ENCODE data around the gene DAZAP2.
"Not testable (repeated sequence)": the region's sequence is repeated elsewhere in the genome, so short reads cannot be mapped to it uniquely, and the experiment has no call there.

DAZAP2 gene

DNA sequence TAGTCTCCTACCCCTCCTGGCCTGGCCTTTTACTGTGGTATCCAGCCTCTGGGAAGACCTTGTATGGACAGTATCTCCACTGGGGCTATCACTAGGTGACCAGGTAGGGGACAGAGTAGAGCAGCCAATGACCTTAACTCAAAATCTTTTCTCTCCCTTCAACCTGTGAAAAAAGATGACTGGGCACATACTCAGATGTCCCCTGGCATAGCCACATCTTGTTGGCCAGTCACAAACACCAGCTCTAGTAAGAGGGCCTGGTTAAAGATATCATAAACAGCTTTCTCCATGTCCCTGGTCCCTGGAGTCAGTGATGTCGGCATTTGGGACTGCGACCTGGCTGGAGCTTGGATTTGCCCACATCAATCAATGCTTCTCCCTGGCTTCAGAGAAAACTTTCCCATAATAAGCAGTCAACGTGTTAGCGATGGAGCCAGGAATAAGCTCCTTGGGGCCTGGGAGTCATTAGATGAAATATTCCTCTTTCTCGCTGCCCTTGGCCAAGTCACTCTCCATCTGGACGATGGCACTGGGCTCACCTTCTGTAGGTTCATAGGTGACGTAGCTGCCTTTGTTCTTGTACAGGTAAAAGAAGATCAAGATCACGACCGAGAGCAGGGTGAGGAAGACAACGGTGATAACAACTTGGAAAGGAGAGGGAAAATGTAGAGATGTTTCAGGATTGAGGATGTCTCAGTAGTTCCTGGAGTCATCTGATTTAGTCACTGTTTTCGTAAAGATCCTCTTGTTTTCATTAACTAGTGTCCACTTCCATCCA is 7.0 kb downstream of the DAZAP2 start:
- DNase-seq (ENCODE audit: extremely low read depth in 1 of 2, low read depth in 1 of 2), result no peak

DNA sequence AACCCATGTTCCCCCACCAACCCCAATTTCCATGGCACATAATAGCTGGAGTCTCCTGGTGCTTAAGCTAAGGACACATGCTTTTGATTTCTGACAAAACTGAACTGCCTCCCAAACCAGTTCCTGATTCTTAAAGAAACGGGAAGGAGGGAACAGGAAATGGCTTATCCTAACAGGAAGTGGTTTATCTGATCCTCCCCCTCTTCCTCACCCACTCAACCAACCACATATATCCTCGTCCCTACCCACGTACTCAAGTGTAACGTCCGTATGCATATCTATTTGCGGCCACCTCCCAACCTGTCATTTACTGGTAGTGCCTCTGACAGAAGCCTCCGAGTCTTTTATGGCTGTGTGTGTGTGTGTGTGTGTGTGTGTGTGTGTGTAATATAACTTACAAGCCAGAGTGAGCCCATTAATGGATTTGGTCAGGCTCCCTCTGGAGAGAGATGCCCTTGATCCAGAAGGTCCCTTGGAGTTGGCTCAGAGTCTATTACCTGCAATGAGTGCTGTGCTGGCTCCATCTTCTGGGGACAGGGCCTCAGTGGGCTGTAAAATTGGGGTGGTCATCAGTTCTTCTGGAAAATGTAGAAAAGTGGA is 7.7 kb downstream of the DAZAP2 start:
- no peak for DNase-seq (ENCODE audit: extremely low read depth in 1 of 2, low read depth in 1 of 2)

DNA sequence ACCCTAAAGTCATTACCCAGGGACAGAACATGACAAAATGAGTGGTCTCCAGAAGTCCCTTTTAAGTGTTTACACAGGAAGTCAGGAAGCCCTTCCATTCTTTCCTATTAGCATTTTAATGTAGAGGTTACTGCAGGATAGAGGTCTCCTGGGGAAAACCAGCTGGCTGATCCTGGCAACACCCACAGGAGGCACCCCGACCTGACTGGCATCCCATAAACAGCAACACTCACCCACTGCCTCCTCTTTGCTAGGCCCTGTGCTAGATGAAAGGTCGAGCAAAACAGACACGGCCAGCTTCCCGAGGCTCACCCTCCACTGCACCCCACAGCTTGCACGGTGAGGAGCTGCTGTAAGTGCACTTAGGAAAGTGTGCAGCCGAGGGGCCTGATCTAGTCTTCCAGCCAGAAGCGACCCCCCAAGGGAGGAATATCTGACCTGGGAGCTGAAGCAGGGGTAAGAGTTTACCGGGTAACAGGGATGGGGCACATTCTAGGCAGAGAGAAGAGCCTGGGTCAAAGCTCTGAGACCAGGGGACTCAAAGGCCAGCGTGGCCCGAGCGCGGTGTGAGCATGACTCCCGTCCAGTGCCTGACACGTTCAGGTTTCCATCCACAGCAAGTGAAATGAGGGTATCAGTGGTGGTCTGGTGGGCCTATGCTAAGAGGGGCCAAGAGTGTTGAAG is 9.0 kb downstream of the DAZAP2 start:
- DNase-seq (ENCODE audit: extremely low read depth in 1 of 2, low read depth in 1 of 2), result no peak

DNA sequence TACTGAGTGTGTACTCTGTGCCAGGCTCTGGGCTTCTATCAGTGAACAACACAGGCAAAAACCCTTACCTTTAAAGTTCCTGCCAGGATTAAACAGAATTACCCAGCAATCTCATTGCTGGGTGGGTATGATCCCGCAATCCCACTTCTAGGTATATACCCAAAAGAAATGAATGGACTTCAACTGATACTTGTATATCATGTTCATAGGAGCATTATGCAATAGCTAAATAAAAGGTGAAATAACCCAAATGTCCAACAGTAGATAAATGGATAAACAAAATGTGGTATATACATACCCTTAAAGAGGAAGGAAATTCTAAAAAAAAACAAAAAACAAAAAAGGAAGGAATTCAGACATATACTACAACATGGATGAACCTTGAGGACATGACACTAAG is 14.7 kb downstream of the DAZAP2 start:
- DNase-seq (ENCODE audit: extremely low read depth in 1 of 2, low read depth in 1 of 2), result no peak

DNA sequence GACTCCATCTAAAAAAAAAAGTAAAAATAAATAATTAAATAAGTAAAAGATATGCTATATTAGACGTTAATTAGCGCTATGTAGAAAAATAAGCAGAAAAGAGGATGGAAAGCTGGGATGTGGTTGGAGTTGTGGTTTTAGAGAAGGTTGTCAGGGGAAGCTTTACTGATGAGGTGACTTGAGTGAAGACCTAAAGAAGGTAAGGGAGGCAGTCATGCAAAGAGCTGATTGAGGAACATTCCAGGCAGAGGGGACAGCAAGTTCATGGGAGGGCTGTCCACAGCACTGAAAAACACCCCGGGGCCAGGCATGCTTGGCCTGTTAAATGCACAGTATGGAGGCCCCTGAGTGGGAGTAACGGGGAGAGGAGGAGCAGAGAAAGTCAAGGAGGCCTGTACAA is 15.9 kb downstream of the DAZAP2 start:
- DNase-seq (ENCODE audit: extremely low read depth in 1 of 2, low read depth in 1 of 2), result no peak

GRCh38 chr12:51259600-51259999 is 21.0 kb downstream of the DAZAP2 start:
- not testable (repeated sequence) for DNase-seq (ENCODE audit: extremely low read depth in 1 of 2, low read depth in 1 of 2)

- DNase-seq (ENCODE audit: extremely low read depth in 1 of 2, low read depth in 1 of 2), result no peak
Measured at GRCh38 chr12:51262758-51263177, 24.1 kb downstream of the DAZAP2 start.

DNA sequence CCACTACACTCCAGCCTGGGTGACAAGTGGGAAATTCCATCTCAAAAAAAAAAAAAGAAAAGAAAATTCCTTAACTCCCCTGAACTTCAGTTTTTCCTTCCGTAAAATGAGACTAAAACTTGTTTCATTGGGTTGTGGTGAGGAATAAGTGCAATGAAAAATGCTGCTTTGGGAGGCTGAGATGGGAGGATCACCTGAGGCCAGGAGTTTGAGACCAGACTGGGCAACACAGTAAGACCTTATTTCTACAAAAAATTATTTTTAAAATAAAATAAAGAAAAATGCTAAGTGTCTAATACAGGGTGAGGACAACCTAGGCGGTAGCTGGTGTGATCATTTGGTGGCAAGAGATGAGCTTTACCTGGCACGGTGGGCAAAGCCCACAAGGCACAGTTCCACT is 24.7 kb downstream of the DAZAP2 start:
- DNase-seq (ENCODE audit: extremely low read depth in 1 of 2, low read depth in 1 of 2), result no peak

- no peak for DNase-seq (ENCODE audit: extremely low read depth in 1 of 2, low read depth in 1 of 2)
Measured at GRCh38 chr12:51264297-51264696, 25.7 kb downstream of the DAZAP2 start.

GRCh38 chr12:51265024-51265423 is 26.4 kb downstream of the DAZAP2 start:
- DNase-seq (ENCODE audit: extremely low read depth in 1 of 2, low read depth in 1 of 2), result no peak

DNA sequence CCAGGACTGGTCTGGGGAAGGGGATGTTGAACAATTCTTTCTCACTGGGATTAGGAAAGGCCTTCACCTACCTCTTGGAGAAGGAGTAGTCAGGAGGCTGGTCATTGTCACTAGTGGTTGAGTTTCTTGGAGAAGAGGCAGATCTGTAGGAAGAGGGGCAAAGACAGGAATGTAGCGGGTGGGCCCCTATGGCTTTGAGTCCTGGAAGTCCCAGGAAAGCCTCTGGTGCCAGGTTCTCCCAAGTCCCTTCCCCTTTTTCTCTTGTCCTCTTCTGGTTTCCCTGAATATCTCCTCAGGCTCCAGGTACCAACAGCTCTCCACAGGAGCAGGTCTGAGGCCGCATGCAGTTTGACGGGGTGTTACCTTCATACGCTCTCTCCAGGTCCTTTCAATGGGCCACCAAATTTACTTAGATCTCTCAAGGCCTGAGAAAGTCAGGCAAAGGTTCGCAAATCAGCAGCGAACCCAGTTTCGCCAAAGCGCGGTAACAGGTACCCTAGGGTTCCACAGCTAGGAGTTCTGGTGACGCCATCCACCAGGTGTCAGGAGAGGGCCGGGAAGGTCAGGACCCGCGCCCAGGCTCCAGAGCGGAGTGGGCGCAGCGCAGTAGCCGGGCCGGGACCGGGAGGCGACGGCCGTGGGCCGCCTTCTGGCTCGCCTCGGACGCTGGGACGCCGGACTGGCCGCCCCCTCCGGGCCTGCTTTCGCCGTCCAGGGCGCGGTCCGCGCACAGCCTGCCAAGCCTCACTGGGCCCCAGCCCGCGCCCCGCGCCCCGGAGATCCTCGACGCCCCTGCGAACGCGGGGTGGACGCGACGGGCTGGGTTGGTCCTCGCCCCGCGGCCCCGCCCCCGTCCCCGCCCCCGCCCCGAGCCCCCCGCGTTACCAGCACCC is 30.8 kb downstream of the DAZAP2 start:
- peak; percentile 10 to 25 for DNase-seq (ENCODE audit: extremely low read depth in 1 of 2, low read depth in 1 of 2)

GRCh38 chr12:51270067-51270950 is 31.7 kb downstream of the DAZAP2 start, which contains the start of gene SMAGP:
Gene SMAGP (minus strand): TSS chr12:51270415. CDS start chr12:51269278, 1,137 bp downstream.
- peak; percentile 19 to 26 for DNase-seq (ENCODE audit: extremely low read depth in 1 of 2, low read depth in 1 of 2)

- no peak for DNase-seq (ENCODE audit: extremely low read depth in 1 of 2, low read depth in 1 of 2)
Measured at GRCh38 chr12:51270951-51271518, 32.4 kb downstream of the DAZAP2 start.

DNA sequence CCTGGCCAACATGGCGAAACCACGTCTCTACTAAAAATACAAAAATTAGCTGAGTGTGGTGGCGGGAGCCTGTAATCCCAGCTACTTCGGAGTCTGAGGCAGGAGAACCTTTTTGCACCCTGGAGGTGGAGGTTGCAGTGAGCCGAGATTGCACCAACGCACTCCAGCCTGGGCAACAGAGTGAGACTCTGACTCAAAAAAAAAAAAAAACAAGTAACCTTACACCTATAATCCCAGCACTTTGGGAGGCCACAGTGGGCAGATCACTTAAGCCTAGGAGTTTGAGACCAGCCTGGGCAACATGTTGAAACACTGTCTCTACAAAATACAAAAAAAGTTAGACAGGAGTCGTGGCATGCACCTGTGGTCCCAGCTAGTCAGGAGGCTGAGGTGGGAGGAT is 34.2 kb downstream of the DAZAP2 start:
- not testable (repeated sequence) for DNase-seq (ENCODE audit: extremely low read depth in 1 of 2, low read depth in 1 of 2)

GRCh38 chr12:51275088-51275487 is 36.5 kb downstream of the DAZAP2 start:
- no peak for DNase-seq (ENCODE audit: extremely low read depth in 1 of 2, low read depth in 1 of 2)

GRCh38 chr12:51281202-51281924 is 42.7 kb downstream of the DAZAP2 start:
- DNase-seq (ENCODE audit: extremely low read depth in 1 of 2, low read depth in 1 of 2), result no peak

DNA sequence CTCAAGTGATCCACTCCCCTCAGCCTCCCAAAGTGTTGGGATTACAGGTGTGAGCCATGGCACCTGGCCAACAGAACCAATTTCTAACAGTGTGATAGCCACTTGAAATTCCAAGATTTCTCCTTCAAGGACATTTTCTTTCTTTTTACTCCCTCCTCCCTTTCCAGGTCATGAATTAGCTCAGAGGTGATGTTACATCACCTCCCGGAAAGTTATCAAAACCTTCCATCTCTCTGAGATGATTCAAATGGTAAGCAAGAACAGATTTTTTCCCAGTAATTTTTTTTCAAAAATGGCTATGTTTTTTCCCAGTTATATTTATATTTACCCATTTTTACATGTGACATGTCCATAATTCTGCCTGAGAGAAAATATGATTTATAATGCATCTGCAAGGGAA is 47.2 kb downstream of the DAZAP2 start:
- DNase-seq (ENCODE audit: extremely low read depth in 1 of 2, low read depth in 1 of 2), result no peak

DNA sequence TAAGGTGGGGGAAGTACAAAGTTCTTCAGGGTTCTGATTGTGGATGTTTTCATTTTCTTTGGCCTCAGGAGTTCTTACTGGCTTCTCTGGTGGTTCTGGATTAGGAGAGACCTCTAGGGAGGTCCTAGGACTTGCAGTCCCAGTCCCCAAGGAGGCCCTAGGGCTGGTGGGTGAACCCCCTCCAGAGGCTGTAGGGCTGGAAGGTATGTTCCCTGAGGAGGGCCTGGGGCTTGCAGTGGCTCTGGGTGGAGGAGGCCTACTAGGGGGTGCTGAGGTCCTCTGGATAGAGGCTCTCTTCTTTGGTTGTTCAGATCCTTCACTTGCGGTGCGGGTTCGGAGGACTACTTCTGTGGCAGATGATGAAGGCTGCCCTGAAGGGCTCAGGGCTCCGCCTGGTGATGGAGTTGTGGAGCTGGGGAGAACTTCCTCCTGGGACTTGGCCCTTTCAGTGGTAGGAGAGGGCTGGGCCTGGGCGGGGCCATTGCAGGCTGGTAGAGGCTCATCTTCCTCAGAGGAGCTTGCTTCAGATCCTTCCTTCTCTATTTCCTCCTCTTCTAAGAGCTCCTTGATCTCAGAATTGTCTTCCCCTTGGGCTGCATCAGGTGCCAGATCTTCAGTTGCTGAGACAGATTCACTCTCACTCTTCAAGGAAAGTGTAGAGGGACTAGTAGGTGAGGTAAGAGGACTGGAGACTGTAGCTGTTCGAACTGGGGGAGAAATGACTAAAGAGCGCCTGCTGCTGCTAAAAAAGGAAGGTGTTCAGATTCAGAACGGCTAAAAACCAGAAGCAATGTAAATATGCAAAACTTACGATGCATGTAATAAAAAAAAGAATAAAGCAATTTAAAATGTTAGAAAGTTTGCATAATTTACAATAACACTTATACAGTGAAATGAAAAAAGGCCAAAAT is 53.2 kb downstream of the DAZAP2 start:
- DNase-seq (ENCODE audit: extremely low read depth in 1 of 2, low read depth in 1 of 2), result not testable (repeated sequence)
